OCI-LY1 (cell line): ENCODE measurements around the gene XPO6.

Experiments
- EZH2 ChIP-seq: fragments of 200-600 bp; sonication (generic), shearing (Covaris generic); IDR thresholded peaks from 2 replicates; pipeline ENCODE4 v1.8.0; 2017; ENCODE audit warnings: borderline replicate concordance, mixed run types, mild to moderate bottlenecking, antibody characterized with exemption, low read length, moderate library complexity, mixed read lengths
- TF ChIP-seq, protein P1 (sequence below): fragments of 200-600 bp; sonication (generic), shearing (Covaris generic); IDR thresholded peaks from 2 replicates; pipeline ENCODE4 v1.5.1; 2017; ENCODE audit warnings: mild to moderate bottlenecking, antibody characterized with exemption, low read length, moderate library complexity, mixed read lengths

DNA sequence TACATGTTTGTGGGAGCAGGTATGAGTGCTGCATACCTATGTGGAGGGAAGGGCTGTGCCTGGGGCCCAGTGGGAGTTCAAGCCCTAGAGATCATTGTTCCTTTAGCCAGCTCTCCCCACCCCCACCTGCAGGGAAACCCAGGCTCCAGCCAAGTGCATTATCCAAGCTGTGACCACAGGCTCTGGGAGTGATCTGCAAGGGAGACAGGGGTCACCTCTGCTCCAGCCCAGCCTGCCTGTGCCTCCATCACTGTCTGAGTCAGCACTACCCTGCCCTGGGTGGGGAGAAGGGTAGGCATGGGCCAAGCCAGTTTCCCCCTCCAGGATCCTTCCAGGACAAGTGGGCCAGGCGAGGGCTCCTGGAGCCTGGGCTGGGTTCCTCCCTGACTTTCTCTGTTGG, 48.4 kb upstream of the XPO6 start:
- TF ChIP-seq, protein P1, sequence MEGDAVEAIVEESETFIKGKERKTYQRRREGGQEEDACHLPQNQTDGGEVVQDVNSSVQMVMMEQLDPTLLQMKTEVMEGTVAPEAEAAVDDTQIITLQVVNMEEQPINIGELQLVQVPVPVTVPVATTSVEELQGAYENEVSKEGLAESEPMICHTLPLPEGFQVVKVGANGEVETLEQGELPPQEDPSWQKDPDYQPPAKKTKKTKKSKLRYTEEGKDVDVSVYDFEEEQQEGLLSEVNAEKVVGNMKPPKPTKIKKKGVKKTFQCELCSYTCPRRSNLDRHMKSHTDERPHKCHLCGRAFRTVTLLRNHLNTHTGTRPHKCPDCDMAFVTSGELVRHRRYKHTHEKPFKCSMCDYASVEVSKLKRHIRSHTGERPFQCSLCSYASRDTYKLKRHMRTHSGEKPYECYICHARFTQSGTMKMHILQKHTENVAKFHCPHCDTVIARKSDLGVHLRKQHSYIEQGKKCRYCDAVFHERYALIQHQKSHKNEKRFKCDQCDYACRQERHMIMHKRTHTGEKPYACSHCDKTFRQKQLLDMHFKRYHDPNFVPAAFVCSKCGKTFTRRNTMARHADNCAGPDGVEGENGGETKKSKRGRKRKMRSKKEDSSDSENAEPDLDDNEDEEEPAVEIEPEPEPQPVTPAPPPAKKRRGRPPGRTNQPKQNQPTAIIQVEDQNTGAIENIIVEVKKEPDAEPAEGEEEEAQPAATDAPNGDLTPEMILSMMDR = no peak
- no peak for TF ChIP-seq EZH2
